NCI-H345 (cell line): ENCODE results near the gene VARS2.

ENCODE experiments used
- DNase-seq: peaks from one replicate; lab custom pipeline; 2025; lab: John Stamatoyannopoulos, UW

Gene VARS2

DNA sequence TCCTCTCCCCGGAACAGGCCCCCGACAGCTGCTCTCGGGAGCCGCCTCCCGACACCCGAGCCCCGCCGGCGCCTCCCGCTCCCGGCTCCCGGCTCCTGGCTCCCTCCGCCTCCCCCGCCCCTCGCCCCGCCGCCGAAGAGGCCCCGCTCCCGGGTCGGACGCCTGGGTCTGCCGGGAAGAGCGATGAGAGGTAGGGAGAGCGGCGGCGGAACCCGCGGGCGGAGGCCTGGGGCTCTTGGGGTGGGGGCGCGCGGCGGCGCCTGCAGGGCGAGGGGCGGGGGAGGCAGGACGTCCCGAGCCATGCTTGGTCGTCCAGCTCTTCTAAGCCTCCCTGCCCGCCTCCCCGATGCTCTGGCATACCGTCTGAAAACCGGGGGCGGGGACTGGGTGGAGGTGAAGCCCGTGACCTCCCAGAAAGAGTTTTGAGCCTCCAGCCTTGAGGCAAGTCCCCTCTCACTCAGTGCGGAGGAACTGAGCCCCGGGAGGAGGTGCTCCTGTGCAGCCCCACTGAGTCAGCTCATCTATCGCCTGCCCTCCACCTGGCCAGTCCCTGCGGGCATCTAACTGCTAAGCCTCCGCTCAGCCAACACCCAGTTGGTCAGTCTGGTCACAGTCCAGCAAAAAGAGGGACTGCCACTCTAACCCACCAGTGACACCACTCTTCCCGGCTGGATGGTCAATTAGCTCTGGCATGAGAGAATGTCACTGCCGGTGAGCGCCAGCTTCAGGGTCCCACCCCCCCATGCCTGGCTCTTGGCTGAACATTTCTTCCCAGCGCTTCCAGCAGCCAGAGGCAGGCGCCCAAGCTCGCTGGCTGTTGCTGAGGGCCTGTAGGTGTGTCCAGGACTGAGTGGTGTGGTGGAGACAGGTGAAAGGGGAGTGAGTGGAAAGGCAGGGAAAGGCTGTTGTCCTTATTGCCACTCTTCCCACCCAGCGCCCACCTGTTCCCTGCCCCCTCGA is 29.2 kb upstream of the VARS2 start:
- peak; percentile 24 for DNase-seq

DNA sequence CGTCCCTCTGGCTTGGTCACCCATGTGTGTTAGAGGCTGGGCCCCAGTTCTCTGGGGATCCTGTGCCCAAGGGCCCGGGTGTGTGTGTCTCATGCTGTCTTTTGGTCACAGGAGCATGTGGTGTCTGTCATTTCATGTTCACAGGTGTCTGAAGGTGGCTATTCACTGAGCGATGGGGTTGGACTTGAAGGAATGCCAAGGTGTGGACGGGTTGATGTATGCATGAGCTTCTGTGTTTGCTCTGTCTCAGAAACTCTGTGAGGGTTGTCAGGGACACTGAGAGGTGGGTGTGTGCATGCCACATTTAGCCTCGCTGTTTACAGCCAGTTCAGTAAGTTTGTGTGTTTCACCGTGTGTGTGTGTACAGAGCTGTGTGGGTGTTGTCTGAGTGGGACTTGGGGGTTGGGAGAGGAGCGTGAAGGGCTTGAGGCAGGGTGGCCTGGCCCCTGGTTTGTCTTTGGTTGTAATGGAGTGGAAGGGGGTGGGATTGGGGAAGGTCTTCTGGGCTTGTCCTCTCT is 28.5 kb upstream of the VARS2 start:
- DNase-seq: peak; percentile 57

DNA sequence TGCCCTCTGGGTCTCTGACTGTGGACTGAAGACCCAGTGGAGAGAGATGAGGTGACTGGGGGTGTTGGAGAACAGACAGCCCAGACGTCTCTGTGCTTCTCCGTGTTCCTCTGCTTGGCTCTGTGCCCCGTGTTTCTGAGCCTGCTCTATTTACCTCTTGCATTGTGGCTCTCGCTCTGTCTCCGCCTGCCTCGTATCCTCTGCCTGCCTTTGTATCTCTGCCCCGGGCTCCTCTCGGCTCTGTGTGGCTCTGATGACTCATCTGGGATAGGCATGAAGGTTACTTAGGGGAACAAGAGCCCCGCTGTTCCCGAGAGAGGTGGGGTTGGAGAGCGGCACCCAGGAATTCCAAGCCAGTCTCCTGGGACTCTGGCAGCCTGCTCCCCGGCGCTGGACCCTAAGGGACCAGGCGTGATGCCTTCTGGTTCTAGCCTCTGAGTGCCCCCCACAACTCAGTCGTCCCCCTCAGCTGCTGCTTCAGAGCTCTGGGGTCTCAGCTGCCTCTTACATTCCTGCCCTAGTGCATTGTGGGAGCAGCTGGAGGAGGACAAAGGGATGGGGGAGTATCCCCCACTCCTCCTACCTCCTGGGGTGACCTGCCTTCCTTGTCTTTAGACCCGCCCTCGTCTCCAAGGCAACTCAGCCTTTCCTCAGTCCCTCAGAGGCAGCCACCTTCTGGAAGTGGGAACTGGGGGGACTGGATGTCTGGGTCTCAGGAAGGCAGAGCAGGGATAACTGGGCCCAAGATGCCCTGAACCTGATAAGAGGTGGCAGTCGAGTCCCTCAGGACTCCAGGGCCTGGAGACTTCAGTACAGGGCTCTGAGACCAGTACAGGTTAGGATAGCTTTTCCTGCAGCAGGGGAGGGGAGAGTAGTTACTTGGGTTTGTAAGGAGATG is 27.8 kb upstream of the VARS2 start:
- peak; percentile 81 for DNase-seq

DNA sequence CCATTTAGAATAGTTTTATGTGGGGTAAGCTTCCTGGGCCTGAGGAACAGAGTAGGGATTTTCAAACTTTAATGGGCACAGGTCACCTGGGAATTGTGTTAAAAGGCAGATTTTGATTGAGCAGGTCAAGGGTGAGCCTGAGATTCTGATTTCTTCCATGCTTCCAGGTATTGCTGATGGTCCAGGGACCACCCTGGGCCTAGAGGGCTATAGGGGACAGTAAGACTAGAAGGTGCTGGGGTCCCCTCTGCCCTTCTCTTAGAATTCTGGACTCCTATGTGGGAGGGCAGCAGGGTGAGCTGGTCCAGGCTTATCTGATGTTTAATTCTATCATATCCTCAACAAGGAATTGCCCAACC is 27.2 kb upstream of the VARS2 start:
- no peak for DNase-seq

DNA sequence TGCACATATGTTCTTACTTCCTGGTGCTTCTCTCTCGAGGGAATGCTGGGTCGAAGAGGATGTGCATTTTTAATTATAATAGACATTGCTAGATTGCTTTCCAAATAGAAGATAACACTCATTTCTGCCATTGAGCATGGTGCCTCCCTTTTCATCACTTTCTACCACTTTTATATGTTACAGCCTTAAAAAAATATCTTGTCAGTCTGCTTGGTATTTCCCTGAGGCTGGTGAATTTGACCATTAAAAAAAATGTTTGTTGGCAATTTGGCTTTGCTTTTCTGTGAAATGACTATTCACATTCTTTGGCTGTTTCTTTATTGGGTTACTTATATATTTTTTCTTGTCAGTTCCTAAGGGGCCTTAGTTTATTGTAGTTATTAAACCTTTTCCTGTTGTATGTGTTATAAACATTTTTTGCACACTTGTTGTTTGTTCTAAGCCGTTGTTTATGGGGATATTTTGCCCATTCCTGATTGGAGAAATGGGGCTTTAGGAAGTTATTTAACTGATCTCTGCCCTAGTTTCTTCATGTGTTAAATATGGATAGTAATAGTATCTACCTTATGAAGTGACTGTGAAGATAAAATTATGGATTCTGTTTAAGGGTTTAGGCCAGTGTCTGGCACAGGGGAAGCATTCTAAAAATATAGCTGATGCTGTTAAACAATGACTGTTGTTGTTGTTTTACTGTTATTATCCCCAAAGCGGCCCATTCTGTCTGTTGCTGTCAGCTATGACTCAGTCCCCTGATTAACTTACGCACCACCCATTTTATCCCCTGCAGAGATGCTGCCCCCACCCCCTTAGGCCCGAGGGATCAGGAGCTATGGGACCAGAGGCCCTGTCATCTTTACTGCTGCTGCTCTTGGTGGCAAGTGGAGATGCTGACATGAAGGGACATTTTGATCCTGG is 25.9 kb upstream of the VARS2 start:
- no peak for DNase-seq

DNA sequence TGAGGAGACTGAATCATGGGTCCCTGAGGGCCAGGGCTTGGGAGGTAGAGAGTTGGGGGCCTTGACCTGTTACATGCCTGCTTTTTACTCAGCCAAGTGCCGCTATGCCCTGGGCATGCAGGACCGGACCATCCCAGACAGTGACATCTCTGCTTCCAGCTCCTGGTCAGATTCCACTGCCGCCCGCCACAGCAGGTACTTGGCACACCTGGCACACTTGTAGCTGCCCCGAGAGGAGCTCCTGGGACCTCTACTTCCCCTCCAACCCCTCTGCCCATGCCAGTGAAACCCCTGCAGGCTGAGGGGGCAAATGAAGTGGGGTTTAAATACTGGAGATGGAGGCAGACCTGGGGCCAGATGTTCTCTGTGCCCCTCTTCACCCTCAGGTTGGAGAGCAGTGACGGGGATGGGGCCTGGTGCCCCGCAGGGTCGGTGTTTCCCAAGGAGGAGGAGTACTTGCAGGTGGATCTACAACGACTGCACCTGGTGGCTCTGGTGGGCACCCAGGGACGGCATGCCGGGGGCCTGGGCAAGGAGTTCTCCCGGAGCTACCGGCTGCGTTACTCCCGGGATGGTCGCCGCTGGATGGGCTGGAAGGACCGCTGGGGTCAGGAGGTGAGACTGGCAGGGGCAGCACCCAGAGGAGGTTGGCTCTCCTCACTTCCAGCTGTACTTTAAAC is 25.1 kb upstream of the VARS2 start:
- DNase-seq: no peak

DNA sequence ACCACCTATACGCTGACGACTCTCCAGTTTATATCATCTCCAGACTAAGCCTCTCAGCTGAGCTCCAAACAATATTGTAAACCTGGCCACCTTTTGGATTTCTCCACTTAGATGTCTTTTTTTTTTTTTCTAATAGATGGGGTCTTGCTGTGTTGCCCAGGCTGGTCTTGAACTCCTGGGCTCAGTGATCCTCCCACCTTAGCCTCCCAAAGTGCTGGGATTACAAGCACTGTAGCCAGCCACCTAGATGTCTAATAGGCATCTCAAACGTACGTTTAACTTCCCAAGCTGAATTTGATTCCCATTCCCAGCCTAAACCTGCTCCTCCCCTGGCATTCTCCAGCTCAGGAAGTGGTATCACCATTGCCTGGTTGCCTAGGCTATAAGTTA is 24.5 kb upstream of the VARS2 start:
- DNase-seq: no peak

DNA sequence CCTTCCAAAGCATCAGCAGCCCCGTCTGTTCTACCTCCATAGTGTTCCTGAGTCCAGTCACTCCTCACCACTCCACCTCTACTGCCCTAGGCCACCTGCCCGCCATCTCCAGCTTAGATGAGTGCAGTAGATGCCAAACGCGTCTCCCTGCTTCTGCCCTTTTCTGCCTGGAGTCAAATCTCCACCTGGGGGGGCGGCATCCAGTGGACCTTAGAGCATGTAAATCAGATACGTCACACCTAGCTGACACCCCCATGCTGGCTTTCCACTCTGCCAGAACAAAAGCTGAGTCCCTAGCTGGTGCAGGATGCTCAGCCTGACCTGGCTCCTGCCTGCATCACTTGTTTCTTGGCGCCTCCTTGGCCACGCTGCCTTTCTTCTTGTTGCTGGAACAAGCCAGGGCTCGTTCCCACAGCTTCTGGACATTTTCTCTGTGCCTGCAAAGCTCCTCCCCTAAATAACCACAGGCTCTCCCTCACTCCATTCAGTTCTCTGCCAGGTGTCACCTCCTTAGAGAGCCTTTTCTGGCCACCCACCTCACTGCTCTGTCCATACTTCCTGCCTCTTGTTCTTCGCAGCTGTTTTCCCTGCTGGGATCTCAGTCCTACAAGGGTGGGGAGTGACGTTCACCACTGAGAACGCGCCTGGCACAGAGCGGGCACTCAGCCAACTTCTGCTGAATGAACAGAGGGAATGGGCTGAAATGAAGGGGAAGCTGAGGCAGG is 24.0 kb upstream of the VARS2 start:
- peak; percentile 74 for DNase-seq

DNA sequence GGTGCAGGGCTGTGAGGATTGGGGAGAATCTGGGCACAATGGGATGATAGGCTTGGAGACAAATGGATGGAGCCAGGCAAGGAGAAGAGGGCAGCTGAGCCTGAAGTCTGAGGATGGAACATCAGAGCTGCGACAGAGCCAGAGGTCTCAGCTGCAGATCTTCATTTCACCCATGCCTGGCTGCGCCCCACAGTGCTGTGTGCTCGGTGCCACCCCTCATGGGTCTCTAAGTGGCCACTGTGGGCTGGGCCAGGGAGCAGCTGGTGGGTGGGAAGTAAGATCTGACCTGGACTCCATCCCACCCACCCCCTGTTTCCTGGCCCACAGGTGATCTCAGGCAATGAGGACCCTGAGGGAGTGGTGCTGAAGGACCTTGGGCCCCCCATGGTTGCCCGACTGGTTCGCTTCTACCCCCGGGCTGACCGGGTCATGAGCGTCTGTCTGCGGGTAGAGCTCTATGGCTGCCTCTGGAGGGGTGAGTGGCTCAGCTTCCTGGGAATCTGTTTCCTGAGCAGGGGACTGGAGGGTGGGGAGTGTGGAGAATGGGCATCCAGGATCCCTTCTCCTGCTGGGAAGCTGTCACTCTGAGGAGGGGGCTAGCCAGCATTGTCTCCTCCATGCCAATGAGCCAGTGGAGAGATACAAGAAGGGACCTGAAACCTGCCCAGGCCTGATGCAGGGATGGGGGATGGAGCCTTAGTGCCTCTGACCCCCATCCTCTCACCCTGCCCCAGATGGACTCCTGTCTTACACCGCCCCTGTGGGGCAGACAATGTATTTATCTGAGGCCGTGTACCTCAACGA is 23.2 kb upstream of the VARS2 start:
- DNase-seq: no peak

DNA sequence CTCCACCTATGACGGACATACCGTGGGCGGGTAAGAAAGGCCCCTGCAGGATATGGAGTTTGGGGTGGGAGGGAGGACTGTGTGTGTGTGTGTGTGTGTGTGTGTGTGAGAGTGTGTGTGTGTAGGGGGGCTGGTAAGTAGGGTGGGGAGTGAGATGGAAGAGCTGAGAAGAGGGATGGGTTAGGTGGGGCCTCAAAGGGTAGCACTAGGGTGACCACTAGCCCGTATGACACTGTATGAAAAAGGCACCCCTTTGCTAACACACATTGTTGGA is 22.7 kb upstream of the VARS2 start:
- no peak for DNase-seq

DNA sequence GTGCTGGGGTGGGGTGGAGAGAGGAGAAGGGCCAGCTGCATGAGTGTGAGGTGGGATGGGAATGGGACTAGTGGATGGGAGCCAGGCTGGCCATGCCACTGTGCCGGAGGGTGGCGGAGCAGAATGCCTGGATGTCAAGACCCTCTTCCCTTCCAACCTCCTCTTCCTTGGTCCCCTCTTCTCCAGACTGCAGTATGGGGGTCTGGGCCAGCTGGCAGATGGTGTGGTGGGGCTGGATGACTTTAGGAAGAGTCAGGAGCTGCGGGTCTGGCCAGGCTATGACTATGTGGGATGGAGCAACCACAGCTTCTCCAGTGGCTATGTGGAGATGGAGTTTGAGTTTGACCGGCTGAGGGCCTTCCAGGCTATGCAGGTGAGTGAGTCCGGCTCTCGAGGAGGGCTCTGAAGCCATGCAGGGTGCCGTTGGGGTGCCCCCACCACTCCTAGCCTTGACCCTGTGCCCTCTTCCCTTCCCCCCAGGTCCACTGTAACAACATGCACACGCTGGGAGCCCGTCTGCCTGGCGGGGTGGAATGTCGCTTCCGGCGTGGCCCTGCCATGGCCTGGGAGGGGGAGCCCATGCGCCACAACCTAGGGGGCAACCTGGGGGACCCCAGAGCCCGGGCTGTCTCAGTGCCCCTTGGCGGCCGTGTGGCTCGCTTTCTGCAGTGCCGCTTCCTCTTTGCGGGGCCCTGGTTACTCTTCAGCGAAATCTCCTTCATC is 22.1 kb upstream of the VARS2 start:
- no peak for DNase-seq

DNA sequence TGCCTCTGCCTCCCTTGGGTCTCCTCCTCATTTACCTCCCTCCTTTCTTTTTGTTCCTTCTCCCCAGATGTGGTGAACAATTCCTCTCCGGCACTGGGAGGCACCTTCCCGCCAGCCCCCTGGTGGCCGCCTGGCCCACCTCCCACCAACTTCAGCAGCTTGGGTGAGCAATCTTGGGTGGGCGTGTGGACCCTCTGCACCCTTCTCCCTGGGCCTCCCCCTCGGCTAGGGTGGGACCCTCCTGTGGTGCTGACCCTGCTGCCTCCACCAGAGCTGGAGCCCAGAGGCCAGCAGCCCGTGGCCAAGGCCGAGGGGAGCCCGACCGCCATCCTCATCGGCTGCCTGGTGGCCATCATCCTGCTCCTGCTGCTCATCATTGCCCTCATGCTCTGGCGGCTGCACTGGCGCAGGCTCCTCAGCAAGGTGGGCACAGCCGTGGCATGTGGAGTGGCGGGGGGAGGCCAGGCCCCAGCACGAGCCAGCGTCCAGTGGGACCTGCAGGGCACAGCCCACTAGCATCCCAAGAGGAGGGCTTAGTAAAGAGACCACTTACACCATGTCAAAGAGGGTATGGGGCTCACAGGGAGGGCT is 20.9 kb upstream of the VARS2 start:
- no peak for DNase-seq

DNA sequence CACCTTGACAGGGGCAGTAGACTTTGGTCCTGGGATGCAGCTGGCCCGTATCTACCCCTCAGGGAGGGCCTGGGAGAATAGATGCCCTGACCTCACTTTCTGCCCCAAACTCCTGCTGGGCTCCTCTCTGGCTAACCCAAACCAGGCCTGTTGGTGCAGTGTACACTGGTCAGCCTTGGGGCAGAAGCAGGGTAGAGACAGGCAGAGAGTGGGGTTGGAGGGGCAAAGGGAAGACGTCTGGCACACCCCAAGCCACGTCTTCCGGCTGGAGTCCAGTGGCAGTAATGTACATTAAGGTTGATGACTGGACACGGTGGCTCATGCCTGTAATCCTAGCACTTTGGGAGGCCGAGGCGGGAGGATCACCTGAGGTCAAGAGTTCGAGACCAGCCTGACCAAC is 20.4 kb upstream of the VARS2 start:
- DNase-seq: no peak

DNA sequence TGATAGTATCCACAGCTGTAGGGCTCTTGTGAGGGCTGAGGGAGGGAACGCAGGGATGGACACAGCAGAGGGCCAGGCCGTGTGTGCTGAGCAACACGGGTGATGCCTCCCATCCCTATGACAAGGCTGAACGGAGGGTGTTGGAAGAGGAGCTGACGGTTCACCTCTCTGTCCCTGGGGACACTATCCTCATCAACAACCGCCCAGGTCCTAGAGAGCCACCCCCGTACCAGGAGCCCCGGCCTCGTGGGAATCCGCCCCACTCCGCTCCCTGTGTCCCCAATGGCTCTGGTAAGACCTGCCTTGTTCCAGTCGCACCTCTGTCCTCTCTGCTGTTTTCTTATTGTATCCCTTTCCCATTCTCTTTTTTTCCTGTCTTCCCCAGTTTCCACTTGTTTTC is 19.7 kb upstream of the VARS2 start:
- DNase-seq: no peak

DNA sequence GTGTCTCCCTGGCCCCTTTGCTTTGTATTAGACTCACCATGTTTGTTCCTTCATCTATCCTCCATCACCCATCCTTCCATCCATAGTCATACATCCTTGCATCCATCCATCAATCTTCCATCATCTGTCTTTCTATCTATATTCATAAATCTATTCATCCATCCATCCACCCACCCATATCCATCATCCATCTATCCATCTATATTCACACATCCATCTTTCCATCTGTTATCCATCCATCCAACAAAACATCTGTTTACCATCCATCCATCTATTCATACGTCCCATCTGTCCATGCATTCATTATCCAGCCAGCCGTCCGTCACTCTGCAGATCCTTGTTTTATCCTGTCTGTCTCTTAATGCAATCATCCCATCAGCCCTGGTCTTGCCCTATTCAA is 19.1 kb upstream of the VARS2 start:
- DNase-seq: no peak

DNA sequence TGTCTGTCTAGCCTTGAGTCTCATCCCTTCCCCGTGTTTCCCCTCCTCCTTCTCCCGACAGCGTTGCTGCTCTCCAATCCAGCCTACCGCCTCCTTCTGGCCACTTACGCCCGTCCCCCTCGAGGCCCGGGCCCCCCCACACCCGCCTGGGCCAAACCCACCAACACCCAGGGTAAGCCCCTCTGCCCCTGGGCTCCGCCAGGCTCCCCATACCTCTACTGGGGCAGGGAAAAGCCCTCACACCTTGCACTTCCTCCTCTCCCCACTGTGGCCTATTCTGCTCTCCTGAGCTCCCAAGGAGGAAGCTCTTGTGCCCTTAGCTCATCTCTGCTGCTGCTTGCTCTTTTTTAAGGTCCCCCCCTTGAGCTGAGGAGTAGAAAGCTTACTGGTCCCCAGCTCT is 18.7 kb upstream of the VARS2 start:
- DNase-seq: no peak

DNA sequence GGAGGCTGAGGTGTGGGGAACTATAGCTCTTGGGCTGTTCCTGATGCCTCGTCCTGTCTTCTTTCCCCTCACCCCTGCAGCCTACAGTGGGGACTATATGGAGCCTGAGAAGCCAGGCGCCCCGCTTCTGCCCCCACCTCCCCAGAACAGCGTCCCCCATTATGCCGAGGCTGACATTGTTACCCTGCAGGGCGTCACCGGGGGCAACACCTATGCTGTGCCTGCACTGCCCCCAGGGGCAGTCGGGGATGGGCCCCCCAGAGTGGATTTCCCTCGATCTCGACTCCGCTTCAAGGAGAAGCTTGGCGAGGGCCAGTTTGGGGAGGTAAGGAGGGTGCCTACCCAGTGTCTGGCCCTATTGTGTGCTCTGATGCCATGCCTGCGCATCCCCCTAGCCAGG is 17.5 kb upstream of the VARS2 start:
- DNase-seq: no peak

DNA sequence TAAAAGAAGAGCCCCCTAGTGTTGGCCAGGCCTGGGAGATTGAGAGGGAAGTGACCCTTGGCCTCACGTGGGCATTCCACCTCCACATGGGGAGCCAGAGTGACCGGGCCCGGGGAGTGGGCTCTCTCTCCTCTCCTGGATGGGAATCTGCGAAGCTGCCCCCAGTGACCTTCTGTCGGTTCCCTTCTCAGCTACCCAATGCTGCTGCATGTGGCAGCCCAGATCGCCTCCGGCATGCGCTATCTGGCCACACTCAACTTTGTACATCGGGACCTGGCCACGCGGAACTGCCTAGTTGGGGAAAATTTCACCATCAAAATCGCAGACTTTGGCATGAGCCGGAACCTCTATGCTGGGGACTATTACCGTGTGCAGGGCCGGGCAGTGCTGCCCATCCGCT is 16.2 kb upstream of the VARS2 start:
- no peak for DNase-seq
